ENCODE data around the gene SVIL. TPM values are rescaled to one million over a fixed set of nuclear protein-coding genes. Genes with fewer than 3 reads are reported as not detected.
A peak's percentile ranks its signal among the peaks of the same experiment; 100 is the strongest.

SVIL gene
- total RNA-seq, 1 donor from 2014 or later: 25.1 TPM

- no peak overlapping the region for H2AFZ ChIP-seq (replicated peaks)
- H3K4me3 ChIP-seq: no peak overlapping the region
- no peak for DNase-seq (ENCODE audit: low spot score)
- no peaks in the 10 kb centered on the region for H3K36me3 ChIP-seq
- no peaks in the 10 kb centered on the region for H3K27me3 ChIP-seq
- no peak overlapping the region for H3K4me2 ChIP-seq
- peaks cover 29% of the 10 kb centered on the region for H3K4me1 ChIP-seq
- no peak overlapping the region for H3K27ac ChIP-seq
- no peaks in the 10 kb centered on the region for H3K9me3 Mint-ChIP-seq
- H3K9me3 ChIP-seq (ENCODE audit: low read depth): no peaks in the 10 kb centered on the region
- no peak overlapping the region for H3K4me3 Mint-ChIP-seq
- no peaks in the 10 kb centered on the region for H3K79me2 ChIP-seq (ENCODE audit: low read depth)
- peaks cover 9% of the 10 kb centered on the region for H3K27me3 Mint-ChIP-seq (ENCODE audit: insufficient read depth, low read depth)
- H3K9ac ChIP-seq: no peak overlapping the region
- peaks cover 25% of the 10 kb centered on the region for H3K4me1 Mint-ChIP-seq
- H3K36me3 Mint-ChIP-seq: peaks cover 8% of the 10 kb centered on the region
- TF ChIP-seq CTCF (IDR thresholded peaks at IDR 0.05) (no peak), EZH2phosphoT487 (IDR thresholded peaks at IDR 0.05) (no peak), EZH2 (IDR thresholded peaks at IDR 0.05) (no peak)
- peak overlapping the region; percentile 8 for H3K27ac Mint-ChIP-seq
- no peaks in the 10 kb centered on the region for H4K20me1 ChIP-seq (ENCODE audit: low read depth)
- H3F3A ChIP-seq (ENCODE audit: low read depth): no peaks in the 10 kb centered on the region
These were observed 9.2 kb upstream of the SVIL start for GRCh38 chr10:29643771-29644501.

GRCh38 chr10:29642990-29643389, 8.2 kb upstream of the SVIL start:
- TF ChIP-seq CTCF (IDR thresholded peaks at IDR 0.05) (no peak), EZH2 (IDR thresholded peaks at IDR 0.05) (no peak)
- H3K9ac ChIP-seq: no peak overlapping the region
- Mint-ChIP-seq H3K27me3 (ENCODE audit: insufficient read depth, low read depth) (peaks cover 9% of the 10 kb centered on the region), H3K36me3 (peaks cover 8% of the 10 kb centered on the region), H3K4me1 (peaks cover 19% of the 10 kb centered on the region), H3K27ac (no peak overlapping the region), H3K4me3 (no peak overlapping the region), H3K9me3 (no peaks in the 10 kb centered on the region)
- H3K79me2 ChIP-seq (ENCODE audit: low read depth): no peaks in the 10 kb centered on the region
- no peaks in the 10 kb centered on the region for H3K36me3 ChIP-seq
- H3F3A ChIP-seq (ENCODE audit: low read depth): no peaks in the 10 kb centered on the region
- H3K4me1 ChIP-seq: peaks cover 23% of the 10 kb centered on the region
- no peak overlapping the region for H2AFZ ChIP-seq (replicated peaks)
- DNase-seq (ENCODE audit: low spot score): no peak
- H3K27ac ChIP-seq: no peak overlapping the region
- no peak overlapping the region for H3K4me3 ChIP-seq
- H3K9me3 ChIP-seq (ENCODE audit: low read depth): no peaks in the 10 kb centered on the region
- no peaks in the 10 kb centered on the region for H3K27me3 ChIP-seq
- no peaks in the 10 kb centered on the region for H4K20me1 ChIP-seq (ENCODE audit: low read depth)
- no peak overlapping the region for H3K4me2 ChIP-seq

- H3K4me1 Mint-ChIP-seq: peaks cover 28% of the 10 kb centered on the region
- H3K4me2 ChIP-seq: no peak overlapping the region
- H3K9me3 Mint-ChIP-seq: peaks cover 5% of the 10 kb centered on the region
- H3K27ac Mint-ChIP-seq: no peak overlapping the region
- no peaks in the 10 kb centered on the region for H4K20me1 ChIP-seq (ENCODE audit: low read depth)
- no peak for TF ChIP-seq CTCF (IDR thresholded peaks at IDR 0.05)
- TF ChIP-seq EZH2phosphoT487 (IDR thresholded peaks at IDR 0.05): no peak
- TF ChIP-seq EZH2 (IDR thresholded peaks at IDR 0.05): no peak
- no peak overlapping the region for H3K27ac ChIP-seq
- H3K27me3 Mint-ChIP-seq (ENCODE audit: insufficient read depth, low read depth): peaks cover 7% of the 10 kb centered on the region
- no peak overlapping the region for H3K4me3 ChIP-seq
- no peaks in the 10 kb centered on the region for H3K9me3 ChIP-seq (ENCODE audit: low read depth)
- H2AFZ ChIP-seq (replicated peaks): no peak overlapping the region
- H3K4me3 Mint-ChIP-seq: no peak overlapping the region
- H3K36me3 ChIP-seq: no peaks in the 10 kb centered on the region
- H3K79me2 ChIP-seq (ENCODE audit: low read depth): peaks cover 13% of the 10 kb centered on the region
- peaks cover 13% of the 10 kb centered on the region for H3K36me3 Mint-ChIP-seq
- H3K9ac ChIP-seq: no peak overlapping the region
- DNase-seq (ENCODE audit: low spot score): no peak
- H3K4me1 ChIP-seq: peaks cover 34% of the 10 kb centered on the region
- H3K27me3 ChIP-seq: no peaks in the 10 kb centered on the region
- H3F3A ChIP-seq (ENCODE audit: low read depth): peaks cover 21% of the 10 kb centered on the region
These were observed 2.8 kb upstream of the SVIL start for GRCh38 chr10:29637537-29637936.
